Measurements from ENCODE around the gene GNE.

Gene GNE

GRCh38 chr9:36170531-36170930, 87.7 kb downstream of the GNE start:
- no peak for TF ChIP-seq CTCF (IDR thresholded peaks at IDR 0.05)
- Histone ChIP-seq H3K9me3 (ENCODE audit: control insufficient read depth, low read length) (no peaks in the 10 kb centered on the region), H3K4me3 (ENCODE audit: low read depth, low read length) (no peak overlapping the region), H3K4me2 (ENCODE audit: low read length) (no peak overlapping the region), H3K27ac (no peak overlapping the region), H3K79me2 (no peaks in the 10 kb centered on the region), H3K4me1 (no peaks in the 10 kb centered on the region), H2AFZ (no peak overlapping the region), H3K36me3 (ENCODE audit: control insufficient read depth, insufficient read depth, low read length) (no peaks in the 10 kb centered on the region), H3K27me3 (ENCODE audit: control insufficient read depth, insufficient read depth, low read length) (no peaks in the 10 kb centered on the region), H3K9ac (no peak overlapping the region)

- Histone ChIP-seq H3K9ac (no peak overlapping the region), H3K36me3 (ENCODE audit: control insufficient read depth, insufficient read depth, low read length) (no peaks in the 10 kb centered on the region), H3K79me2 (no peaks in the 10 kb centered on the region), H3K4me2 (ENCODE audit: low read length) (no peak overlapping the region), H3K4me3 (ENCODE audit: low read depth, low read length) (no peak overlapping the region), H3K27ac (no peak overlapping the region), H2AFZ (no peak overlapping the region), H3K27me3 (ENCODE audit: control insufficient read depth, insufficient read depth, low read length) (no peaks in the 10 kb centered on the region), H3K4me1 (no peaks in the 10 kb centered on the region), H3K9me3 (ENCODE audit: control insufficient read depth, low read length) (no peaks in the 10 kb centered on the region)
- no peak for TF ChIP-seq CTCF (IDR thresholded peaks at IDR 0.05)
Measured at GRCh38 chr9:36169708-36170107, 88.5 kb downstream of the GNE start.

GRCh38 chr9:36169166-36169565, 89.1 kb downstream of the GNE start, which contains the start of gene CCIN:
Gene CCIN (plus strand): TSS chr9:36169388. CDS start chr9:36169503, 115 bp downstream.
- Histone ChIP-seq H2AFZ (no peak within 1 kb of the TSS), H3K4me2 (ENCODE audit: low read length) (no peak within 1 kb of the TSS), H3K4me3 (ENCODE audit: low read depth, low read length) (no peak within 1 kb of the TSS), H3K27me3 (ENCODE audit: control insufficient read depth, insufficient read depth, low read length) (no peaks in the 10 kb centered on the region), H3K9me3 (ENCODE audit: control insufficient read depth, low read length) (no peaks in the 10 kb centered on the region), H3K9ac (no peak within 1 kb of the TSS), H3K79me2 (no peaks in the 10 kb centered on the region), H3K4me1 (no peaks in the 10 kb centered on the region), H3K36me3 (ENCODE audit: control insufficient read depth, insufficient read depth, low read length) (no peaks in the 10 kb centered on the region), H3K27ac (no peak within 1 kb of the TSS)
- TF ChIP-seq CTCF (IDR thresholded peaks at IDR 0.05), result no peak

GRCh38 chr9:36166168-36166927, 91.9 kb downstream of the GNE start:
- H3K9me3 ChIP-seq (ENCODE audit: control insufficient read depth, low read length), result no peaks in the 10 kb centered on the region
- H3K27ac ChIP-seq, result no peak overlapping the region
- H3K36me3 ChIP-seq (ENCODE audit: control insufficient read depth, insufficient read depth, low read length), result no peaks in the 10 kb centered on the region
- no peak overlapping the region for H3K4me3 ChIP-seq (ENCODE audit: low read depth, low read length)
- no peak overlapping the region for H3K9ac ChIP-seq
- peak overlapping the region; percentile 74 for H2AFZ ChIP-seq
- H3K4me2 ChIP-seq (ENCODE audit: low read length), result peak overlapping the region; percentile 55
- H3K27me3 ChIP-seq (ENCODE audit: control insufficient read depth, insufficient read depth, low read length), result no peaks in the 10 kb centered on the region
- peak; percentile 78 for TF ChIP-seq CTCF (IDR thresholded peaks at IDR 0.05)
- H3K79me2 ChIP-seq, result no peaks in the 10 kb centered on the region
- no peaks in the 10 kb centered on the region for H3K4me1 ChIP-seq

- Histone ChIP-seq H3K36me3 (ENCODE audit: control insufficient read depth, insufficient read depth, low read length) (no peaks in the 10 kb centered on the region), H3K79me2 (no peaks in the 10 kb centered on the region), H3K27ac (no peak overlapping the region), H2AFZ (no peak overlapping the region), H3K27me3 (ENCODE audit: control insufficient read depth, insufficient read depth, low read length) (no peaks in the 10 kb centered on the region), H3K4me1 (no peaks in the 10 kb centered on the region), H3K4me2 (ENCODE audit: low read length) (no peak overlapping the region), H3K9me3 (ENCODE audit: control insufficient read depth, low read length) (no peaks in the 10 kb centered on the region), H3K4me3 (ENCODE audit: low read depth, low read length) (no peak overlapping the region), H3K9ac (no peak overlapping the region)
- no peak for TF ChIP-seq CTCF (IDR thresholded peaks at IDR 0.05)
Measured at GRCh38 chr9:36165826-36166167, 92.5 kb downstream of the GNE start.

All from parathyroid adenoma (tissue), 2 donors.